ENCODE data around the gene FXYD4. TPM values are rescaled to one million over a fixed set of nuclear protein-coding genes. Genes with fewer than 3 reads are reported as not detected.

The FXYD4 gene
- total RNA-seq, 1 experiment from 2014 or later: not detected

DNA sequence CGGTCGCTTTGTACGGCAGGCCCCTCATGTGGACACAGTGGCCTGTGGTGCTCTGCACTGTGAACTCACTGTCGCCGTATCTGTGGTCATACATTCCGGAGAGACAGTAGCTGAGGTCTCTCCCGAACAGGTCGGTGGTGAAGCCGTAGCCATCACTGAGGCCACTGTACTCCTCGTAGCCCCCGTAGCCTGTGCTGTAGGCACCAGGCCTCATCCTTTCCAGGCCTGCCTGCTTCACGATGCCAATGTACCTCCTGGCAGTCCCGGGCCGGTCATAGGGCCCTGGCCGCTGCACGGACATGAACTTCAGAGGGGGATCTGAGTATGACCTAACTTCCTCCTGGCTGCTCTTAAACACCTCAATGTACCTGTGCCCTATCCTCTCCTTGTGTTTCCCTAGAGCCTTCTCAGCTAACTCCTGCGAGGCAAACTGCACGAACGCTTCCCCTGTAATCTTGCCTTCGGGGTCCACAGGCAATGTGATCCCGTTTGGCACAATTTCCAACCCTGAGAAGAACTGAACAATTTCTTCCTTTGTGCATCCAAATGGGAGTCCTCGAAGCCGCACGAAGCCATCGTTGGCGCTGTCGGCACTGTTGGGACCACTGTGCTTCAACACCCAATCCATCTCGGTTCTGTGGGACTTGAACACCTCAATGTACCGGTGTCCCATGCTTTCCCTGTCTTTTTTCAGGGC, 15.7 kb downstream of the FXYD4 start:
- Mint-ChIP-seq H3K4me1 (ENCODE audit: low read depth, unreplicated experiment) (peaks cover 60% of the 10 kb centered on the region), H3K9me3 (ENCODE audit: unreplicated experiment) (no peaks in the 10 kb centered on the region), H3K27me3 (ENCODE audit: insufficient read depth, unreplicated experiment) (no peaks in the 10 kb centered on the region), H3K36me3 (ENCODE audit: insufficient read depth, unreplicated experiment) (peaks cover 98% of the 10 kb centered on the region), H3K4me3 (ENCODE audit: unreplicated experiment) (no peak overlapping the region), H3K27ac (ENCODE audit: unreplicated experiment) (peak overlapping the region; percentile 53)
- TSS peak; percentile 18 for BruUV-seq (replicated peaks)
- H3K4me1 ChIP-seq: peaks cover 37% of the 10 kb centered on the region
- ChIA-PET CTCF (no interaction called here), POLR2A (no interaction called here)
- H3K27me3 ChIP-seq (replicated peaks; ENCODE audit: control insufficient read depth, insufficient read depth, low read length): no peaks in the 10 kb centered on the region
- H3K4me3 ChIP-seq (ENCODE audit: low read depth, low read length): no peak overlapping the region
- no peaks in the 10 kb centered on the region for H3K9me3 ChIP-seq
- no peak for DNase-seq
- no peak for TF ChIP-seq CTCF (IDR thresholded peaks at IDR 0.05; ENCODE audit: insufficient read depth in 1 of 2, low read depth in 1 of 2, low read length in 1 of 2, severe bottlenecking in 1 of 2, unreplicated experiment in 1 of 2)
- H3K36me3 ChIP-seq (ENCODE audit: control insufficient read depth, insufficient read depth, low read length): peaks cover 21% of the 10 kb centered on the region
- intact Hi-C loops (cut with micrococcal nuclease; ENCODE audit: unreplicated experiment): no loop called here

GRCh38 chr10:43387678-43388032, 16.2 kb downstream of the FXYD4 start:
- H3K9me3 Mint-ChIP-seq (ENCODE audit: unreplicated experiment): no peaks in the 10 kb centered on the region
- H3K36me3 Mint-ChIP-seq (ENCODE audit: insufficient read depth, unreplicated experiment): peaks cover 100% of the 10 kb centered on the region
- no peak for DNase-seq
- Histone ChIP-seq H3K4me1 (peaks cover 39% of the 10 kb centered on the region), H3K27me3 (replicated peaks; ENCODE audit: control insufficient read depth, insufficient read depth, low read length) (no peaks in the 10 kb centered on the region), H3K4me3 (ENCODE audit: low read depth, low read length) (no peak overlapping the region), H3K36me3 (ENCODE audit: control insufficient read depth, insufficient read depth, low read length) (peaks cover 23% of the 10 kb centered on the region), H3K9me3 (no peaks in the 10 kb centered on the region)
- H3K27ac Mint-ChIP-seq (ENCODE audit: unreplicated experiment): peak overlapping the region; percentile 53
- peaks cover 65% of the 10 kb centered on the region for H3K4me1 Mint-ChIP-seq (ENCODE audit: low read depth, unreplicated experiment)
- intact Hi-C loops (cut with micrococcal nuclease; ENCODE audit: unreplicated experiment): no loop called here
- ChIA-PET POLR2A (interaction anchor here (0.7 kb wide), 2 partner anchors 96 to 172 kb away, joined by 3 to 4 read pairs; no protein-coding TSS in a partner anchor), CTCF (no interaction called here)
- H3K27me3 Mint-ChIP-seq (ENCODE audit: insufficient read depth, unreplicated experiment): no peaks in the 10 kb centered on the region
- no peak for TF ChIP-seq CTCF (IDR thresholded peaks at IDR 0.05; ENCODE audit: insufficient read depth in 1 of 2, low read depth in 1 of 2, low read length in 1 of 2, severe bottlenecking in 1 of 2, unreplicated experiment in 1 of 2)
- BruUV-seq (replicated peaks): no TSS peak
- no peak overlapping the region for H3K4me3 Mint-ChIP-seq (ENCODE audit: unreplicated experiment)

DNA sequence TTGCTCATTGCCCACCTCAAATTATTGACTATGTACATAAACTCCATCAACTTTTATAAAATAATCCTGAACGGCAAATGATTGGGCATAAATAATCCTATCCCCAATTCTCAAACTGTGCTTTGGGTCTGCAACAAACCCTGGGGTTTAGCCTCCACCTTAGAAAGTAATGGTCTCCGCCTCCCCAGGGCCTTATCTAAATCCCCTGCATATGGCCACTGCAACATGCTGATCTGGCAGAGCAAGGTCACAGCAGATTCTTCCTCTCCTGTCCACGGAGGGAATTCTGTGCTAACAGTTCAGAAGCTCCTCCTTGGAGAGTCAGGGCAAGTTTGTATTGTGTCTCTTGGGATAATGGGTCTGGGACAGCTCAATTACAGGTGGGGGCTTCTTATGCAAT, 18.4 kb downstream of the FXYD4 start:
- H3K4me1 Mint-ChIP-seq (ENCODE audit: low read depth, unreplicated experiment): peaks cover 64% of the 10 kb centered on the region

More for the DNA sequence above, 18.4 kb downstream of the FXYD4 start:
- Histone ChIP-seq H3K27me3 (replicated peaks; ENCODE audit: control insufficient read depth, insufficient read depth, low read length) (no peaks in the 10 kb centered on the region), H3K4me3 (ENCODE audit: low read depth, low read length) (no peak overlapping the region), H3K36me3 (ENCODE audit: control insufficient read depth, insufficient read depth, low read length) (peaks cover 31% of the 10 kb centered on the region), H3K9me3 (no peaks in the 10 kb centered on the region), H3K4me1 (peaks cover 28% of the 10 kb centered on the region)
- POLR2A ChIA-PET: interaction anchor here (0.9 kb wide), 1 partner anchor 20 kb away, joined by 10 read pairs; no protein-coding TSS in a partner anchor
- CTCF ChIA-PET: interaction anchor here (1.5 kb wide), 1 partner anchor 9 kb away, joined by 4 read pairs; no protein-coding TSS in a partner anchor
- Mint-ChIP-seq H3K9me3 (ENCODE audit: unreplicated experiment) (no peaks in the 10 kb centered on the region), H3K27me3 (ENCODE audit: insufficient read depth, unreplicated experiment) (no peaks in the 10 kb centered on the region), H3K36me3 (ENCODE audit: insufficient read depth, unreplicated experiment) (peaks cover 100% of the 10 kb centered on the region), H3K4me3 (ENCODE audit: unreplicated experiment) (no peak overlapping the region), H3K27ac (ENCODE audit: unreplicated experiment) (peak overlapping the region; percentile 68)
- DNase-seq: peak in 1 of 2 experiments; percentile 43
- BruUV-seq (replicated peaks): no TSS peak
- intact Hi-C loops (cut with micrococcal nuclease; ENCODE audit: unreplicated experiment): loop anchor here (1.0 kb wide), 1 partner anchor 72 kb away; no protein-coding TSS in a partner anchor
- no peak for TF ChIP-seq CTCF (IDR thresholded peaks at IDR 0.05; ENCODE audit: insufficient read depth in 1 of 2, low read depth in 1 of 2, low read length in 1 of 2, severe bottlenecking in 1 of 2, unreplicated experiment in 1 of 2)
